Measurements from ENCODE around the gene KLK13. TPM values are rescaled to one million over a fixed set of nuclear protein-coding genes. Genes with fewer than 3 reads are reported as not detected.

The KLK13 gene
- total and polyA plus RNA-seq, 2 of the 13 experiments (the other 11 are each of a cell fraction or from before 2014, with no cell fraction given): 0.09 TPM; not detected in 1

DNA sequence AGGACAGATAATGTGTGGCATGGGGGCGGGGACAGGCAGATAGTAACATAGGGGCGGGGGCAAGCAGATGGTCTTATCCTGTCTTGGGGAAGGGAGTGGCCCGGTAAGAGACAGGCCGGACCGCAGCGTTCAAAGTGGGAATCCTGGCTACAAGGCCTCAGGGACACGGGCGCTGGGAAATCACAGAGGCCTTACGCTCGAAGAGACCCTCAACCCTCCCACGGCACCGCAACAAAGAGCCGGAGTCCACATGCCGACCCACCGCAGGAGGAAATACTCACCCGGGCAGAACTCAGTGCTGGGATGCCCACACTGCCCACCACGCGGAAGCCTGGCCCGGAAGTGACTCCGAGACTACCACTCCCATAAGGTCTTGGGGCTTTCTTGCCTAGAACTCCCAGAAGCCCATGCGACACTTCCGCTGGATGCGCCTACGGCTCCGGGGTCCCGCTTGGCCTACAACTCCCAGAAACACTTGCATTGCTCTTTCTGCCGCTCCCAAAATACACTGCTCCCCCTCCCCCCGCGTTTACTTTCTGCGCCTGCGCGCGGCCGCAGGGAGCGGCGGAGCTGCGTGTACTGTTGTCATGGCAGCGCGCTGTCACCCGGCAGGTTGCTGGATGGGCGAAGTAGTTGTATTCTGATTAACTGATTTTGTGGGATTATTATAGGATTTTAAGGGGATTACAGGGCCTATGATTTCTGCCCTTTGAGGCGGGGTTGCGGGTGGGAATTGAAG lies 43.3 kb upstream of the KLK13 start, which contains the start of gene CTU1 (continued):
- TF ChIP-seq ZNF558 (CRISPR knock-in tag; IDR thresholded peaks at IDR 0.05; ENCODE audit: borderline replicate concordance): no peak
- no peak for TF ChIP-seq BRD4 (CRISPR knock-in tag; IDR thresholded peaks at IDR 0.05)
- TF ChIP-seq ZNF432 (CRISPR knock-in tag; IDR thresholded peaks at IDR 0.05; ENCODE audit: borderline replicate concordance): no peak
- TF ChIP-seq ZMAT3 (CRISPR knock-in tag; conservative IDR thresholded peaks at IDR 0.05): 0 out of 2 replicates have a peak, but pooled peaks have one; percentile 22
- no peak for TF ChIP-seq ZNF10 (CRISPR knock-in tag; IDR thresholded peaks at IDR 0.05; ENCODE audit: borderline replicate concordance, low read depth)
- TF ChIP-seq ZNF616 (CRISPR knock-in tag; IDR thresholded peaks at IDR 0.05; ENCODE audit: low read depth): no peak
- TF ChIP-seq CBX5 (CRISPR knock-in tag; IDR thresholded peaks at IDR 0.05; ENCODE audit: borderline replicate concordance): no peak
- TF ChIP-seq IRF2 (CRISPR knock-in tag; IDR thresholded peaks at IDR 0.05): peak; percentile 96
- TF ChIP-seq HNF4G (IDR thresholded peaks at IDR 0.05; ENCODE audit: borderline replicate concordance, low read depth, low read length): no peak; the same call in 1 of the 2 replicates
- TF ChIP-seq HNF4G (CRISPR knock-in tag; IDR thresholded peaks at IDR 0.05; ENCODE audit: borderline replicate concordance, low read depth): no peak
- no peak for TF ChIP-seq ZBTB8A (CRISPR knock-in tag; IDR thresholded peaks at IDR 0.05; ENCODE audit: borderline replicate concordance, low read depth)
- TF ChIP-seq ZNF761 (CRISPR knock-in tag; conservative IDR thresholded peaks at IDR 0.05): no peak
- peak; percentile 33; the same call in 1 of the 2 replicates for TF ChIP-seq ZNF768 (CRISPR knock-in tag; IDR thresholded peaks at IDR 0.05)
- no peak for TF ChIP-seq RNF2 (conservative IDR thresholded peaks at IDR 0.05; ENCODE audit: low read depth)
- peak; percentile 57 for TF ChIP-seq FOXC1 (CRISPR knock-in tag; IDR thresholded peaks at IDR 0.05; ENCODE audit: borderline replicate concordance)
- TF ChIP-seq TP53 (CRISPR knock-in tag; conservative IDR thresholded peaks at IDR 0.05): no peak
- TF ChIP-seq, protein P1, sequence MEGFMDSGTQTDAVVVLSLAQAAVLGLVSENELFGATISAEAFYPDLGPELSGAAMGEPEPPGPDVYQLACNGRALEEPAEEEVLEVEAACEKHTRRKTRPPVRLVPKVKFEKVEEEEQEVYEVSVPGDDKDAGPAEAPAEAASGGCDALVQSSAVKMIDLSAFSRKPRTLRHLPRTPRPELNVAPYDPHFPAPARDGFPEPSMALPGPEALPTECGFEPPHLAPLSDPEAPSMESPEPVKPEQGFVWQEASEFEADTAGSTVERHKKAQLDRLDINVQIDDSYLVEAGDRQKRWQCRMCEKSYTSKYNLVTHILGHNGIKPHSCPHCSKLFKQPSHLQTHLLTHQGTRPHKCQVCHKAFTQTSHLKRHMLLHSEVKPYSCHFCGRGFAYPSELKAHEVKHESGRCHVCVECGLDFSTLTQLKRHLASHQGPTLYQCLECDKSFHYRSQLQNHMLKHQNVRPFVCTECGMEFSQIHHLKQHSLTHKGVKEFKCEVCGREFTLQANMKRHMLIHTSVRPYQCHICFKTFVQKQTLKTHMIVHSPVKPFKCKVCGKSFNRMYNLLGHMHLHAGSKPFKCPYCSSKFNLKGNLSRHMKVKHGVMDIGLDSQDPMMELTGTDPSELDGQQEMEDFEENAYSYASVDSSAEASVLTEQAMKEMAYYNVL (CRISPR knock-in tag; IDR thresholded peaks at IDR 0.05; ENCODE audit: borderline replicate concordance): no peak; the same call in 1 of the 2 replicates
- no peak for TF ChIP-seq ZNF260 (CRISPR knock-in tag; IDR thresholded peaks at IDR 0.05; ENCODE audit: borderline replicate concordance, low read depth)
- TF ChIP-seq ATF7 (IDR thresholded peaks at IDR 0.05): no peak
- no peak for TF ChIP-seq ATF7 (CRISPR knock-in tag; IDR thresholded peaks at IDR 0.05)
- TF ChIP-seq ATF7-NPFF (CRISPR knock-in tag; IDR thresholded peaks at IDR 0.05; ENCODE audit: low read depth): 0 out of 2 replicates have a peak, but pooled peaks have one; percentile 30
- TF ChIP-seq, protein P2, sequence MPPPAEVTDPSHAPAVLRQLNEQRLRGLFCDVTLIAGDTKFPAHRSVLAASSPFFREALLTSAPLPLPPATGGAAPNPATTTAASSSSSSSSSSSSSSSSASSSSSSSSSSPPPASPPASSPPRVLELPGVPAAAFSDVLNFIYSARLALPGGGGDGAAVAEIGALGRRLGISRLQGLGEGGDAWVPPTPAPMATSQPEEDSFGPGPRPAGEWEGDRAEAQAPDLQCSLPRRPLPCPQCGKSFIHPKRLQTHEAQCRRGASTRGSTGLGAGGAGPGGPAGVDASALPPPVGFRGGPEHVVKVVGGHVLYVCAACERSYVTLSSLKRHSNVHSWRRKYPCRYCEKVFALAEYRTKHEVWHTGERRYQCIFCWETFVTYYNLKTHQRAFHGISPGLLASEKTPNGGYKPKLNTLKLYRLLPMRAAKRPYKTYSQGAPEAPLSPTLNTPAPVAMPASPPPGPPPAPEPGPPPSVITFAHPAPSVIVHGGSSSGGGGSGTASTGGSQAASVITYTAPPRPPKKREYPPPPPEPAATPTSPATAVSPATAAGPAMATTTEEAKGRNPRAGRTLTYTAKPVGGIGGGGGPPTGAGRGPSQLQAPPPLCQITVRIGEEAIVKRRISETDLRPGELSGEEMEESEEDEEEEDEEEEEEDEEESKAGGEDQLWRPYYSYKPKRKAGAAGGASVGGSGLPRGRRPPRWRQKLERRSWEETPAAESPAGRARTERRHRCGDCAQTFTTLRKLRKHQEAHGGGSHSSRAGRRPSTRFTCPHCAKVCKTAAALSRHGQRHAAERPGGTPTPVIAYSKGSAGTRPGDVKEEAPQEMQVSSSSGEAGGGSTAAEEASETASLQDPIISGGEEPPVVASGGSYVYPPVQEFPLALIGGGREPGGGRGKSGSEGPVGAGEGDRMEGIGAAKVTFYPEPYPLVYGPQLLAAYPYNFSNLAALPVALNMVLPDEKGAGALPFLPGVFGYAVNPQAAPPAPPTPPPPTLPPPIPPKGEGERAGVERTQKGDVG (CRISPR knock-in tag; IDR thresholded peaks at IDR 0.05; ENCODE audit: borderline replicate concordance): no peak
- no peak for TF ChIP-seq ZNF850 (CRISPR knock-in tag; conservative IDR thresholded peaks at IDR 0.05)
- TF ChIP-seq EP300 (IDR thresholded peaks at IDR 0.05; ENCODE audit: low read depth in 2 of 2, low read length in 2 of 2): no peak; a peak in 1 of 4 replicates
- no peak for TF ChIP-seq EP300 (CRISPR knock-in tag; IDR thresholded peaks at IDR 0.05; ENCODE audit: borderline replicate concordance)
- no peak for TF ChIP-seq MATR3 (CRISPR knock-in tag; IDR thresholded peaks at IDR 0.05)
- no peak for TF ChIP-seq RELA (CRISPR knock-in tag; IDR thresholded peaks at IDR 0.05)
